WTC11 (cell line): ENCODE data around the gene GUCD1. TPM values are rescaled to one million over a fixed set of nuclear protein-coding genes. Genes with fewer than 3 reads are reported as not detected.
A peak's percentile ranks its signal among the peaks of the same experiment; 100 is the strongest.

Source experiments
- ATAC-seq: fragments of 200-7000 bp; cut with Tn5 transposase; 2 replicates; pipeline ENCODE4 v1.10.0; 2021; ENCODE audit warnings: mild to moderate bottlenecking, moderate library complexity
- CTCF ChIA-PET: fragments of 300-600 bp; sonication (Branson Sonifier 250); formaldehyde crosslinking; loops from one replicate; lab custom pipeline; 2021; ENCODE audit warnings: antibody characterized with exemption; lab: Charles Lee
- POLR2A ChIA-PET: fragments of 350-600 bp; sonication (Branson Sonifier 250); formaldehyde crosslinking; loops from one replicate; lab custom pipeline; 2021; ENCODE audit warnings: antibody characterized with exemption; lab: Charles Lee
- DNase-seq: peaks from one replicate; pipeline ENCODE4 v3.0.0; 2021; ENCODE audit warnings: low spot score
- H3K27ac Mint-ChIP-seq: 2 replicates; pipeline ENCODE4 v1.8.0; 2021; ENCODE audit warnings: mixed read lengths
- H3K27me3 Mint-ChIP-seq: 2 replicates; pipeline ENCODE4 v1.8.0; 2021; ENCODE audit warnings: low read depth, mild to moderate bottlenecking, moderate library complexity, mixed read lengths
- H3K36me3 Mint-ChIP-seq: 2 replicates; pipeline ENCODE4 v1.8.0; 2021; ENCODE audit warnings: mixed read lengths
- H3K4me1 Mint-ChIP-seq: 2 replicates; pipeline ENCODE4 v1.8.0; 2022; ENCODE audit warnings: mixed read lengths
- H3K4me3 Mint-ChIP-seq: 2 replicates; pipeline ENCODE4 v1.8.0; 2021; ENCODE audit warnings: mild to moderate bottlenecking, moderate library complexity, mixed read lengths
- H3K9me3 Mint-ChIP-seq: 2 replicates; pipeline ENCODE4 v1.8.0; 2021; ENCODE audit warnings: mixed read lengths
- CTCF ChIP-seq: fragments of 200-600 bp; IDR thresholded peaks from 2 replicates; pipeline ENCODE4 v1.8.0; 2022; ENCODE audit warnings: antibody characterized with exemption
- E2F5 ChIP-seq: sonication (generic); formaldehyde crosslinking; IDR thresholded peaks from 2 replicates; pipeline ENCODE4 v1.8.1; 2022; ENCODE audit warnings: mild to moderate bottlenecking, moderate library complexity, missing genetic modification reagents
- ESRRA ChIP-seq: sonication (generic); formaldehyde crosslinking; IDR thresholded peaks from 2 replicates; pipeline ENCODE4 v1.8.1; 2022; ENCODE audit warnings: mild to moderate bottlenecking, missing genetic modification reagents, borderline replicate concordance
- FOXJ3 ChIP-seq: sonication (generic); formaldehyde crosslinking; IDR thresholded peaks from 2 replicates; pipeline ENCODE4 v1.9.0; 2021; ENCODE audit warnings: missing genetic modification reagents, mild to moderate bottlenecking, borderline replicate concordance
- GABPB1 ChIP-seq: sonication (generic); formaldehyde crosslinking; IDR thresholded peaks from 2 replicates; pipeline ENCODE4 v1.8.1; 2023; ENCODE audit warnings: mild to moderate bottlenecking, missing genetic modification reagents
- GRHL2 ChIP-seq: fragments of 250-450 bp; sonication (Bioruptor Pico); IDR thresholded peaks from 2 replicates; pipeline ENCODE4 v1.8.0; 2022; ENCODE audit warnings: mild to moderate bottlenecking, moderate library complexity; ENCODE audit not compliant: insufficient replicate concordance, severe bottlenecking
- HMGA2 ChIP-seq: fragments of 250-450 bp; sonication (Bioruptor Pico); IDR thresholded peaks from 2 replicates; pipeline ENCODE4 v1.4.0; 2021; ENCODE audit warnings: mild to moderate bottlenecking, moderate library complexity
- NFE2L1 ChIP-seq: sonication (generic); formaldehyde crosslinking; IDR thresholded peaks from 2 replicates; pipeline ENCODE4 v1.8.1; 2023; ENCODE audit warnings: missing genetic modification reagents
- NFYB ChIP-seq: sonication (generic); formaldehyde crosslinking; conservative IDR thresholded peaks from 2 replicates; pipeline ENCODE4 v1.8.0; 2022; ENCODE audit warnings: low read depth, missing genetic modification reagents
- PRDM15 ChIP-seq: sonication (generic); formaldehyde crosslinking; IDR thresholded peaks from 2 replicates; pipeline ENCODE4 v1.8.0; 2022; ENCODE audit warnings: missing genetic modification reagents
- PRRX2 ChIP-seq: fragments of 250-450 bp; sonication (Bioruptor Pico); IDR thresholded peaks from 2 replicates; pipeline ENCODE4 v1.8.0; 2021; ENCODE audit warnings: mild to moderate bottlenecking
- TCF7 ChIP-seq: sonication (generic); formaldehyde crosslinking; IDR thresholded peaks from 2 replicates; pipeline ENCODE4 v1.8.0; 2022; ENCODE audit warnings: mild to moderate bottlenecking, low read depth, missing genetic modification reagents, moderate library complexity
- TEAD1 ChIP-seq: sonication (generic); formaldehyde crosslinking; IDR thresholded peaks from 2 replicates; pipeline ENCODE4 v1.8.0; 2022; ENCODE audit warnings: mild to moderate bottlenecking, missing genetic modification reagents
- ZBTB21 ChIP-seq: sonication (generic); formaldehyde crosslinking; IDR thresholded peaks from 2 replicates; pipeline ENCODE4 v1.8.1; 2023; ENCODE audit warnings: mild to moderate bottlenecking, missing genetic modification reagents, borderline replicate concordance
- ZBTB43 ChIP-seq: sonication (generic); formaldehyde crosslinking; IDR thresholded peaks from 2 replicates; pipeline ENCODE4 v1.8.1; 2023; ENCODE audit warnings: mild to moderate bottlenecking, missing genetic modification reagents
- ZNF121 ChIP-seq: sonication (generic); formaldehyde crosslinking; IDR thresholded peaks from 2 replicates; pipeline ENCODE4 v1.8.0; 2023; ENCODE audit warnings: missing genetic modification reagents
- ZNF219 ChIP-seq: sonication (generic); formaldehyde crosslinking; IDR thresholded peaks from 2 replicates; pipeline ENCODE4 v1.8.0; 2023; ENCODE audit warnings: missing genetic modification reagents, mild to moderate bottlenecking, borderline replicate concordance
- ZNF232 ChIP-seq: sonication (generic); formaldehyde crosslinking; IDR thresholded peaks from 2 replicates; pipeline ENCODE4 v1.8.0; 2022; ENCODE audit warnings: mild to moderate bottlenecking, missing genetic modification reagents
- ZNF396 ChIP-seq: fragments of 250-450 bp; sonication (Bioruptor Pico); IDR thresholded peaks from 2 replicates; pipeline ENCODE4 v1.8.0; 2021; ENCODE audit warnings: mild to moderate bottlenecking, moderate library complexity, borderline replicate concordance
- ZNF512 ChIP-seq: sonication (generic); formaldehyde crosslinking; IDR thresholded peaks from 2 replicates; pipeline ENCODE4 v1.8.1; 2022; ENCODE audit warnings: missing genetic modification reagents, borderline replicate concordance
- ZNF671 ChIP-seq: fragments of 250-450 bp; sonication (Bioruptor Pico); IDR thresholded peaks from 2 replicates; pipeline ENCODE4 v1.8.0; 2021; ENCODE audit warnings: mild to moderate bottlenecking
- ZSCAN18 ChIP-seq: fragments of 250-450 bp; sonication (Bioruptor Pico); IDR thresholded peaks from 2 replicates; pipeline ENCODE4 v2.1.2; 2022; ENCODE audit warnings: mild to moderate bottlenecking, moderate library complexity
- total RNA-seq: library from RNA; stranded (reverse); gene quantifications from 3 replicates; pipeline ENCODE4 v1.2.3, GENCODE V29; 2021

The GUCD1 gene
- total RNA-seq, 1 experiment from 2014 or later: 105 TPM

GRCh38 chr22:24578355-24579257 lies 23.7 kb upstream of the GUCD1 start:
- DNase-seq: no peak
- POLR2A ChIA-PET: no interaction called here
- Mint-ChIP-seq H3K4me3 (no peak overlapping the region), H3K27me3 (no peaks in the 10 kb centered on the region), H3K4me1 (no peaks in the 10 kb centered on the region), H3K27ac (peak overlapping the region; percentile 54), H3K9me3 (no peaks in the 10 kb centered on the region), H3K36me3 (peaks cover 23% of the 10 kb centered on the region)
- CTCF ChIA-PET: no interaction called here
- TF ChIP-seq GABPB1 (CRISPR knock-in tag) (0 out of 2 replicates have a peak, but pooled peaks have one; percentile 15), ZNF121 (no peak), ZBTB21 (CRISPR knock-in tag) (no peak)
- no peak for ATAC-seq

GRCh38 chr22:24576778-24577177 lies 21.8 kb upstream of the GUCD1 start:
- Mint-ChIP-seq H3K27me3 (no peaks in the 10 kb centered on the region), H3K4me3 (no peak overlapping the region), H3K4me1 (no peaks in the 10 kb centered on the region), H3K27ac (peak overlapping the region; percentile 2; the same call in 1 of the 2 replicates), H3K36me3 (peaks cover 41% of the 10 kb centered on the region), H3K9me3 (no peaks in the 10 kb centered on the region)
- ChIA-PET POLR2A (no interaction called here), CTCF (no interaction called here)
- DNase-seq (no peak), ATAC-seq (no peak)
- no peak for TF ChIP-seq HMGA2
- TF ChIP-seq ZSCAN18 (CRISPR knock-in tag): no peak
- TF ChIP-seq PRRX2: no peak
- TF ChIP-seq ZNF512 (CRISPR knock-in tag): no peak
- no peak for TF ChIP-seq PRDM15 (CRISPR knock-in tag)
- TF ChIP-seq ESRRA (CRISPR knock-in tag): no peak
- no peak for TF ChIP-seq ZNF219 (CRISPR knock-in tag)
- TF ChIP-seq ZBTB43: no peak
- no peak for TF ChIP-seq FOXJ3 (CRISPR knock-in tag)
- no peak for TF ChIP-seq ZNF396 (CRISPR knock-in tag)
- no peak for TF ChIP-seq E2F5 (CRISPR knock-in tag)
- no peak for TF ChIP-seq GRHL2 (CRISPR knock-in tag)
- no peak for TF ChIP-seq ZNF232 (CRISPR knock-in tag)
- TF ChIP-seq TCF7: no peak
- no peak for TF ChIP-seq NFE2L1 (CRISPR knock-in tag)
- no peak for TF ChIP-seq ZNF671 (CRISPR knock-in tag)
- TF ChIP-seq CTCF: no peak
- no peak for TF ChIP-seq TEAD1 (CRISPR knock-in tag)
- no peak for TF ChIP-seq NFYB (CRISPR knock-in tag)
